ENCODE results near the gene PCYT1A.
A peak's percentile ranks its signal among the peaks of the same experiment; 100 is the strongest.

The PCYT1A gene

DNA sequence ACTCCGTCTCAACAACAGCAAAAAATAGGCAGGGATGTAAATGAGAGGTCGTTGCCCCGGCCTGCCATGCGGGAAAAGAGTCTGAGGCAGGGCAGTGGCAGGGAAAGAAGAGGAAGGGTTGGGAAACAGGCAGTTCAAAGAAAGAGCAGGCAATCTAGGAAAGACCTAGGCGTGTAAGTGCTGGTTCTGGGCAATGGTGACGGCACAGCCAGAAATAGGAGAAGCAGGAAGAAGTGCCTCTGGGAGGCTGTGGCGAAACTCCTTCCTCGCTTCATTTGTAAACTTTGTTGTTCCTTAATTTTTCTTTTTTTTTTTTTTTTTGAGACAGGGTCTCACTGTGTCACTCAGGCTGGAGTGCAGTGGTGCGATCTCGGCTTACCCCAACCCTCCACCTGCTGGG, 66.9 kb downstream of the PCYT1A start:
- Histone ChIP-seq H3K9ac (ENCODE audit: low read length) (no peak overlapping the region), H3K4me1 (ENCODE audit: low read length) (peaks cover 9% of the 10 kb centered on the region; the same call in 1 of the 2 replicates), H2AFZ (ENCODE audit: low read length) (no peak overlapping the region), H3K27ac (ENCODE audit: low read length) (no peak overlapping the region), H3K27me3 (replicated peaks; ENCODE audit: insufficient read depth, low read length) (0 out of 2 replicates have a peak, but pooled peaks cover 3% of the 10 kb centered on the region), H3K9me3 (replicated peaks; ENCODE audit: insufficient read depth, low read length) (no peaks in the 10 kb centered on the region), H3K9me2 (replicated peaks; ENCODE audit: insufficient read depth, low read length) (no peaks in the 10 kb centered on the region), H3K79me2 (ENCODE audit: low read length) (no peaks in the 10 kb centered on the region), H3F3A (ENCODE audit: insufficient read depth, low read length) (no peaks in the 10 kb centered on the region), H3K4me2 (ENCODE audit: low read depth, low read length) (no peak overlapping the region), H3K4me3 (ENCODE audit: low read length) (no peak overlapping the region), H4K20me1 (ENCODE audit: insufficient read depth, low read length) (no peaks in the 10 kb centered on the region), H3K36me3 (replicated peaks; ENCODE audit: insufficient read depth, low read length) (no peaks in the 10 kb centered on the region)
- no peak for DNase-seq
- TF ChIP-seq EZH2 (optimal IDR thresholded peaks at IDR 0.05; ENCODE audit: low read depth, low read length) (no peak), EZH2phosphoT487 (IDR thresholded peaks at IDR 0.05; ENCODE audit: low read length) (no peak)
- TF ChIP-seq, protein P1, sequence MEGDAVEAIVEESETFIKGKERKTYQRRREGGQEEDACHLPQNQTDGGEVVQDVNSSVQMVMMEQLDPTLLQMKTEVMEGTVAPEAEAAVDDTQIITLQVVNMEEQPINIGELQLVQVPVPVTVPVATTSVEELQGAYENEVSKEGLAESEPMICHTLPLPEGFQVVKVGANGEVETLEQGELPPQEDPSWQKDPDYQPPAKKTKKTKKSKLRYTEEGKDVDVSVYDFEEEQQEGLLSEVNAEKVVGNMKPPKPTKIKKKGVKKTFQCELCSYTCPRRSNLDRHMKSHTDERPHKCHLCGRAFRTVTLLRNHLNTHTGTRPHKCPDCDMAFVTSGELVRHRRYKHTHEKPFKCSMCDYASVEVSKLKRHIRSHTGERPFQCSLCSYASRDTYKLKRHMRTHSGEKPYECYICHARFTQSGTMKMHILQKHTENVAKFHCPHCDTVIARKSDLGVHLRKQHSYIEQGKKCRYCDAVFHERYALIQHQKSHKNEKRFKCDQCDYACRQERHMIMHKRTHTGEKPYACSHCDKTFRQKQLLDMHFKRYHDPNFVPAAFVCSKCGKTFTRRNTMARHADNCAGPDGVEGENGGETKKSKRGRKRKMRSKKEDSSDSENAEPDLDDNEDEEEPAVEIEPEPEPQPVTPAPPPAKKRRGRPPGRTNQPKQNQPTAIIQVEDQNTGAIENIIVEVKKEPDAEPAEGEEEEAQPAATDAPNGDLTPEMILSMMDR (IDR thresholded peaks at IDR 0.05; ENCODE audit: low read length), result no peak

DNA sequence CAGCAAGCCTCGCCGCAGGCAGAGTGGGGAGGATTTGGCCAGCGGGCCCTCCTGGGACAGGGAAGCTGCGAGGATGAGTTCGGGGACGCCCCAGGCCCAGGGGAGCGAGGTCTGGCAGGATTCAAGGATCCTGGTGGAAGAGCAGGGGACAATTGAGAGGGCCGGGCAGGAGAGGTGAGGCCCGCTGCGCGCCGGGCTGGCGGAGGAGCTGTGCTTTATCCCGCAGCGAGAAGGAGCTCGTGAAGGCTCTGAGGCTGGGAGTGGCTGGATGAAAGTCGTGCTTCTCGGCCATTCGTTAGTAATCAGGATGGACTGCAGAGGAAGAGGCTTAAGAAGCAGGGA, 67.6 kb downstream of the PCYT1A start:
- Histone ChIP-seq H3K9me3 (replicated peaks; ENCODE audit: insufficient read depth, low read length) (no peaks in the 10 kb centered on the region), H2AFZ (ENCODE audit: low read length) (peak overlapping the region; percentile 64), H3K27me3 (replicated peaks; ENCODE audit: insufficient read depth, low read length) (0 out of 2 replicates have a peak, but pooled peaks cover 3% of the 10 kb centered on the region), H3K79me2 (ENCODE audit: low read length) (no peaks in the 10 kb centered on the region), H3K9me2 (replicated peaks; ENCODE audit: insufficient read depth, low read length) (no peaks in the 10 kb centered on the region), H3K27ac (ENCODE audit: low read length) (no peak overlapping the region), H4K20me1 (ENCODE audit: insufficient read depth, low read length) (no peaks in the 10 kb centered on the region), H3K4me2 (ENCODE audit: low read depth, low read length) (peak overlapping the region; percentile 59), H3K9ac (ENCODE audit: low read length) (no peak overlapping the region), H3F3A (ENCODE audit: insufficient read depth, low read length) (no peaks in the 10 kb centered on the region), H3K36me3 (replicated peaks; ENCODE audit: insufficient read depth, low read length) (no peaks in the 10 kb centered on the region), H3K4me3 (ENCODE audit: low read length) (no peak overlapping the region), H3K4me1 (ENCODE audit: low read length) (peaks cover 9% of the 10 kb centered on the region; the same call in 1 of the 2 replicates)
- DNase-seq, result no peak
- TF ChIP-seq EZH2phosphoT487 (IDR thresholded peaks at IDR 0.05; ENCODE audit: low read length), result no peak
- no peak for TF ChIP-seq EZH2 (optimal IDR thresholded peaks at IDR 0.05; ENCODE audit: low read depth, low read length)
- TF ChIP-seq, protein P1 (IDR thresholded peaks at IDR 0.05; ENCODE audit: low read length), result no peak

DNA sequence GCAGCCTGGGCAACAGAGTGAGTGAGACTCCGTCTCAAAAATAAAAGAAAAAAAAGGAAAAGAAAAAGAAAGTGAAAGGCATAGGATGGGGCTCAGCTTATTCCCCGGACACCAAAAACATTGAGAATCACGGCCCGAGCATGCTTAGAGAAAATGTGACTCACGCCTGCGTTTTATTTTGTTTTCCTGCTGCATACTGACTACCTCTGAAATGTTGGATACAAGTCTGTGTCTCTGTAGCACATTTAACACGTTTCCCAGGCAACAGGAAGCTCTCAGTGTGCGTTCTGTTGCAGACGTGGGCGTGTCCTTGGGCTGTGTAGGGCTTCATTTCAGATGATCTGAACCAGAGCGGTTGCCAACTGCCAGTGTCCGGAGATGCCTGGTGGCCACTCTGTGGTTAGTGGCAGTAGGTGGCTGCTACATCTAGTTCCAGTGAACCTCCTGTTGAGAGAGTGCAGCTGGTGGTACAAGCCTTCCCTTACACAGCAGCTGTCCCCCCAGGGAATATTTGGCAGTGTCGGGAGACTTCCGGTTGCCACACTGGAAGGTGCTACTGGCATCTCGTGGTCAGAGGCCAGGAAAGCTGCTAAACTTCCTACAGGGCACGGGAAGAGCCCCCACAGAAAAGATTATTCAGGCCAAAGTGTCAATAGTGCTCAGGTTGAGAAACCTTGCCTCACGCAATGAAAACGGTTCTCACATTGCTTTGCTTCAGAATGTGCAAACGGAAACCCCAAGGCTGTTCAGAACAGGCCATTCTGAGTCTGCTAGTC, 68.1 kb downstream of the PCYT1A start:
- Histone ChIP-seq H3K9ac (ENCODE audit: low read length) (no peak overlapping the region; the same call in 1 of the 2 replicates), H3K4me2 (ENCODE audit: low read depth, low read length) (peak overlapping the region; percentile 59), H3K4me3 (ENCODE audit: low read length) (peak overlapping the region; percentile 50), H3K79me2 (ENCODE audit: low read length) (no peaks in the 10 kb centered on the region), H3K36me3 (replicated peaks; ENCODE audit: insufficient read depth, low read length) (no peaks in the 10 kb centered on the region), H3F3A (ENCODE audit: insufficient read depth, low read length) (no peaks in the 10 kb centered on the region), H3K27me3 (replicated peaks; ENCODE audit: insufficient read depth, low read length) (0 out of 2 replicates have a peak, but pooled peaks cover 3% of the 10 kb centered on the region), H3K27ac (ENCODE audit: low read length) (peak overlapping the region; percentile 0; the same call in 1 of the 2 replicates), H3K9me3 (replicated peaks; ENCODE audit: insufficient read depth, low read length) (no peaks in the 10 kb centered on the region), H3K4me1 (ENCODE audit: low read length) (peaks cover 9% of the 10 kb centered on the region; the same call in 1 of the 2 replicates), H3K9me2 (replicated peaks; ENCODE audit: insufficient read depth, low read length) (no peaks in the 10 kb centered on the region), H4K20me1 (ENCODE audit: insufficient read depth, low read length) (no peaks in the 10 kb centered on the region), H2AFZ (ENCODE audit: low read length) (peak overlapping the region; percentile 64)
- TF ChIP-seq EZH2 (optimal IDR thresholded peaks at IDR 0.05; ENCODE audit: low read depth, low read length) (no peak), EZH2phosphoT487 (IDR thresholded peaks at IDR 0.05; ENCODE audit: low read length) (no peak)
- TF ChIP-seq, protein P1 (IDR thresholded peaks at IDR 0.05; ENCODE audit: low read length), result no peak; the same call in 1 of the 2 replicates
- peak; percentile 84 for DNase-seq

Data from MM.1S (cell line).